K562 (cell line): ENCODE measurements around the gene IKZF4. TPM values are rescaled to one million over a fixed set of nuclear protein-coding genes. Genes with fewer than 3 reads are reported as not detected.

Source experiments
- BCOR ChIP-seq: fragments of 450-650 bp; IDR thresholded peaks from 2 replicates; pipeline ENCODE4 v1.6.1; 2016
- C11orf30 ChIP-seq: fragments of 450-650 bp; IDR thresholded peaks from 2 replicates; pipeline ENCODE4 v1.6.1; 2016; ENCODE audit warnings: low read depth, mild to moderate bottlenecking
- CAMTA2 ChIP-seq: fragments of 250-450 bp; sonication (Bioruptor Pico); conservative IDR thresholded peaks from 2 replicates; pipeline ENCODE4 v1.5.1; 2022
- DIDO1 ChIP-seq: fragments of 450-650 bp; IDR thresholded peaks from 2 replicates; pipeline ENCODE4 v1.6.1; 2016; ENCODE audit warnings: low read depth, missing biosample characterization, missing genetic modification characterization
- FIP1L1 ChIP-seq: fragments of 200-400 bp; formaldehyde crosslinking; IDR thresholded peaks from 2 replicates; pipeline ENCODE4 v1.6.1; 2018; ENCODE audit warnings: mild to moderate bottlenecking, low read depth, low read length; ENCODE audit not compliant: poor library complexity, severe bottlenecking
- FOXM1 ChIP-seq, 2 experiments: fragments of 450-650 bp in 1 of 2; sonication (generic) in 1 of 2; formaldehyde crosslinking in 1 of 2; IDR thresholded peaks; 2 replicates each; pipeline versions ENCODE4 v1.6.1 to v1.9.0; 2017 to 2022; ENCODE audit warnings: low read depth in 2 of 2, mild to moderate bottlenecking in 2 of 2, missing genetic modification reagents in 1 of 2, moderate library complexity in 1 of 2
- KDM4B ChIP-seq, 2 experiments: fragments of 450-650 bp in 1 of 2; sonication (generic) in 1 of 2; IDR thresholded peaks; 2 replicates each; pipeline ENCODE4 v1.6.1; 2016 to 2017; ENCODE audit warnings: borderline replicate concordance in 2 of 2, antibody characterized with exemption in 1 of 2, low read depth in 1 of 2, mild to moderate bottlenecking in 1 of 2
- NONO ChIP-seq, 2 experiments: fragments of 200-400 bp in 1 of 2; fragments of 450-650 bp in 1 of 2; formaldehyde crosslinking in 1 of 2; IDR thresholded peaks; 2 replicates each; pipeline ENCODE4 v1.6.1; 2017; ENCODE audit warnings: low read depth in 2 of 2, mild to moderate bottlenecking in 2 of 2, moderate library complexity in 2 of 2, low read length in 1 of 2
- PHF20 ChIP-seq: fragments of 450-650 bp; IDR thresholded peaks from 2 replicates; pipeline ENCODE4 v1.6.1; 2018; ENCODE audit not compliant: partially characterized antibody
- TARDBP ChIP-seq: fragments of 450-650 bp; IDR thresholded peaks from 2 replicates; pipeline ENCODE4 v1.6.1; 2016
- TCFL5 ChIP-seq: fragments of 250-450 bp; sonication (Bioruptor Pico); conservative IDR thresholded peaks from 2 replicates; pipeline ENCODE4 v1.6.1; 2021; ENCODE audit warnings: mild to moderate bottlenecking, moderate library complexity, matching md5 sums
- ZNF23 ChIP-seq: fragments of 250-450 bp; sonication (Bioruptor Pico); IDR thresholded peaks from 2 replicates; pipeline ENCODE4 v1.4.0; 2020; ENCODE audit warnings: mild to moderate bottlenecking
- polyA plus RNA-seq, 8 experiments: library from polyadenylated mRNA; depleted of rRNA in 4 of 8; stranded (reverse) in 5 of 8; unstranded in 3 of 8; fragments of >200 nt; fragmentation: Nextera tagmentation in 2 of 8; fragmentation: Illumina TruSeq in 1 of 8; extraction: Ambion mirVana in 2 of 8; extraction: Trizol in 1 of 8; gene quantifications; 2 replicates each; pipeline versions ENCODE4 v1.2.1 to v1.2.3, GENCODE V29; 2011 to 2014; ENCODE audit warnings: inconsistent platforms in 1 of 8, missing spikeins in 1 of 8
- total RNA-seq, 7 experiments: library from RNA; depleted of rRNA in 6 of 7; stranded (reverse); fragments of >200 nt in 6 of 7; fragmentation: Illumina TruSeq in 2 of 7; extraction: Trizol in 2 of 7; gene quantifications; 2 replicates each; pipeline versions ENCODE4 v1.2.1 to v1.2.3, GENCODE V29; 2011 to 2021; ENCODE audit warnings: low replicate concordance in 1 of 7
- TF ChIP-seq, protein P1 (sequence below): sonication (generic); formaldehyde crosslinking; IDR thresholded peaks from 2 replicates; pipeline ENCODE4 v1.8.1; 2023; ENCODE audit warnings: mild to moderate bottlenecking, missing genetic modification reagents
- TF ChIP-seq, protein P2 (sequence below): fragments of 450-650 bp; IDR thresholded peaks from 2 replicates; pipeline ENCODE4 v1.6.1; 2016; ENCODE audit warnings: mild to moderate bottlenecking
- TF ChIP-seq, protein P3 (sequence below): fragments of 250-450 bp; sonication (Bioruptor Pico); IDR thresholded peaks from 2 replicates; pipeline ENCODE4 v1.5.0; 2022; ENCODE audit warnings: mild to moderate bottlenecking
- TF ChIP-seq, protein P4 (sequence below): fragments of 450-650 bp; conservative IDR thresholded peaks from 2 replicates; pipeline ENCODE4 v1.6.1; 2016; ENCODE audit warnings: missing genetic modification characterization, low read depth, mild to moderate bottlenecking, missing compliant biosample characterization, moderate library complexity

The IKZF4 gene
- total and polyA plus RNA-seq, 9 of the 15 experiments (the other 6 are each of a cell fraction or from before 2014, with no cell fraction given) = 1.9 to 16.3 (median 3.6) TPM

DNA sequence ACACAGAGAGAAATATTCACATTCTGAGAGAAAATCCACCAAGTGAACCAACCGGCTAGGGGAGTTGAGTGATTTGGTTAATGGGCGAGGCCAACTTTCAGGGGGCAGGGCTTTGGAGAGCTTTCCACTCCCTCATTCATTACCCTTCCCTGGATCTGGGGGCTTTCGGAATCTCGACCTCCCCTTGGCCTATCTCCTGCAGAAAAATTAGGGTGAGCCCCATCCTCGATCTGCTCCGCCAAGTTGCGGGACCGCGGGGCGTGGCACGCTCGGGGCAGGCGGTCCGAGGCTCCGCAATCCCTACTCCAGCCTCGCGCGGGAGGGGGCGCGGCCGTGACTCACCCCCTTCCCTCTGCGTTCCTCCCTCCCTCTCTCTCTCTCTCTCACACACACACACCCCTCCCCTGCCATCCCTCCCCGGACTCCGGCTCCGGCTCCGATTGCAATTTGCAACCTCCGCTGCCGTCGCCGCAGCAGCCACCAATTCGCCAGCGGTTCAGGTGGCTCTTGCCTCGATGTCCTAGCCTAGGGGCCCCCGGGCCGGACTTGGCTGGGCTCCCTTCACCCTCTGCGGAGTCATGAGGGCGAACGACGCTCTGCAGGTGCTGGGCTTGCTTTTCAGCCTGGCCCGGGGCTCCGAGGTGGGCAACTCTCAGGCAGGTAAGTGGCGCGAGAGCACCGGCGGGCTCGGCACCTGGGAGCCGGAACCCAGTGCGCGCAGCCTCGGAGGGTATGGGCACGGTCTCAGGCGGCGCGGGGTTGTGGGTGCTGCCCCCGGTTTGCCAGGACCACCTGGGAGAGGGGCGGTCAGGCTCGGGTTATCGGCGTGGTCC, 59.1 kb downstream of the IKZF4 start, which contains the start of gene ERBB3 (continued):
- TF ChIP-seq, protein P1, sequence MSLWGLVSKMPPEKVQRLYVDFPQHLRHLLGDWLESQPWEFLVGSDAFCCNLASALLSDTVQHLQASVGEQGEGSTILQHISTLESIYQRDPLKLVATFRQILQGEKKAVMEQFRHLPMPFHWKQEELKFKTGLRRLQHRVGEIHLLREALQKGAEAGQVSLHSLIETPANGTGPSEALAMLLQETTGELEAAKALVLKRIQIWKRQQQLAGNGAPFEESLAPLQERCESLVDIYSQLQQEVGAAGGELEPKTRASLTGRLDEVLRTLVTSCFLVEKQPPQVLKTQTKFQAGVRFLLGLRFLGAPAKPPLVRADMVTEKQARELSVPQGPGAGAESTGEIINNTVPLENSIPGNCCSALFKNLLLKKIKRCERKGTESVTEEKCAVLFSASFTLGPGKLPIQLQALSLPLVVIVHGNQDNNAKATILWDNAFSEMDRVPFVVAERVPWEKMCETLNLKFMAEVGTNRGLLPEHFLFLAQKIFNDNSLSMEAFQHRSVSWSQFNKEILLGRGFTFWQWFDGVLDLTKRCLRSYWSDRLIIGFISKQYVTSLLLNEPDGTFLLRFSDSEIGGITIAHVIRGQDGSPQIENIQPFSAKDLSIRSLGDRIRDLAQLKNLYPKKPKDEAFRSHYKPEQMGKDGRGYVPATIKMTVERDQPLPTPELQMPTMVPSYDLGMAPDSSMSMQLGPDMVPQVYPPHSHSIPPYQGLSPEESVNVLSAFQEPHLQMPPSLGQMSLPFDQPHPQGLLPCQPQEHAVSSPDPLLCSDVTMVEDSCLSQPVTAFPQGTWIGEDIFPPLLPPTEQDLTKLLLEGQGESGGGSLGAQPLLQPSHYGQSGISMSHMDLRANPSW (CRISPR knock-in tag) = no peak
- TF ChIP-seq, protein P2, sequence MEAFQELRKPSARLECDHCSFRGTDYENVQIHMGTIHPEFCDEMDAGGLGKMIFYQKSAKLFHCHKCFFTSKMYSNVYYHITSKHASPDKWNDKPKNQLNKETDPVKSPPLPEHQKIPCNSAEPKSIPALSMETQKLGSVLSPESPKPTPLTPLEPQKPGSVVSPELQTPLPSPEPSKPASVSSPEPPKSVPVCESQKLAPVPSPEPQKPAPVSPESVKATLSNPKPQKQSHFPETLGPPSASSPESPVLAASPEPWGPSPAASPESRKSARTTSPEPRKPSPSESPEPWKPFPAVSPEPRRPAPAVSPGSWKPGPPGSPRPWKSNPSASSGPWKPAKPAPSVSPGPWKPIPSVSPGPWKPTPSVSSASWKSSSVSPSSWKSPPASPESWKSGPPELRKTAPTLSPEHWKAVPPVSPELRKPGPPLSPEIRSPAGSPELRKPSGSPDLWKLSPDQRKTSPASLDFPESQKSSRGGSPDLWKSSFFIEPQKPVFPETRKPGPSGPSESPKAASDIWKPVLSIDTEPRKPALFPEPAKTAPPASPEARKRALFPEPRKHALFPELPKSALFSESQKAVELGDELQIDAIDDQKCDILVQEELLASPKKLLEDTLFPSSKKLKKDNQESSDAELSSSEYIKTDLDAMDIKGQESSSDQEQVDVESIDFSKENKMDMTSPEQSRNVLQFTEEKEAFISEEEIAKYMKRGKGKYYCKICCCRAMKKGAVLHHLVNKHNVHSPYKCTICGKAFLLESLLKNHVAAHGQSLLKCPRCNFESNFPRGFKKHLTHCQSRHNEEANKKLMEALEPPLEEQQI = no peak
- TF ChIP-seq, protein P3, sequence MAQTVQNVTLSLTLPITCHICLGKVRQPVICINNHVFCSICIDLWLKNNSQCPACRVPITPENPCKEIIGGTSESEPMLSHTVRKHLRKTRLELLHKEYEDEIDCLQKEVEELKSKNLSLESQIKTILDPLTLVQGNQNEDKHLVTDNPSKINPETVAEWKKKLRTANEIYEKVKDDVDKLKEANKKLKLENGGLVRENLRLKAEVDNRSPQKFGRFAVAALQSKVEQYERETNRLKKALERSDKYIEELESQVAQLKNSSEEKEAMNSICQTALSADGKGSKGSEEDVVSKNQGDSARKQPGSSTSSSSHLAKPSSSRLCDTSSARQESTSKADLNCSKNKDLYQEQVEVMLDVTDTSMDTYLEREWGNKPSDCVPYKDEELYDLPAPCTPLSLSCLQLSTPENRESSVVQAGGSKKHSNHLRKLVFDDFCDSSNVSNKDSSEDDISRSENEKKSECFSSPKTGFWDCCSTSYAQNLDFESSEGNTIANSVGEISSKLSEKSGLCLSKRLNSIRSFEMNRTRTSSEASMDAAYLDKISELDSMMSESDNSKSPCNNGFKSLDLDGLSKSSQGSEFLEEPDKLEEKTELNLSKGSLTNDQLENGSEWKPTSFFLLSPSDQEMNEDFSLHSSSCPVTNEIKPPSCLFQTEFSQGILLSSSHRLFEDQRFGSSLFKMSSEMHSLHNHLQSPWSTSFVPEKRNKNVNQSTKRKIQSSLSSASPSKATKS = no peak
- TF ChIP-seq CAMTA2 (CRISPR knock-in tag) (no peak), C11orf30 (no peak), NONO (IDR thresholded peaks at IDR 0.05; ENCODE audit: low read depth in 2 of 2, low read length in 1 of 2) (no peak), PHF20 (no peak), ZNF23 (CRISPR knock-in tag) (no peak), TCFL5 (CRISPR knock-in tag) (no peak), TARDBP (0 out of 2 replicates have a peak, but pooled peaks have one; percentile 33), DIDO1 (tag) (no peak), KDM4B (IDR thresholded peaks at IDR 0.05; ENCODE audit: borderline replicate concordance in 2 of 2, low read depth in 1 of 2) (no peak), FIP1L1 (peak; percentile 56), FOXM1 (IDR thresholded peaks at IDR 0.05; ENCODE audit: low read depth) (no peak), FOXM1 (CRISPR knock-in tag; IDR thresholded peaks at IDR 0.05; ENCODE audit: low read depth) (no peak), BCOR (peak; percentile 89)
- TF ChIP-seq, protein P4, sequence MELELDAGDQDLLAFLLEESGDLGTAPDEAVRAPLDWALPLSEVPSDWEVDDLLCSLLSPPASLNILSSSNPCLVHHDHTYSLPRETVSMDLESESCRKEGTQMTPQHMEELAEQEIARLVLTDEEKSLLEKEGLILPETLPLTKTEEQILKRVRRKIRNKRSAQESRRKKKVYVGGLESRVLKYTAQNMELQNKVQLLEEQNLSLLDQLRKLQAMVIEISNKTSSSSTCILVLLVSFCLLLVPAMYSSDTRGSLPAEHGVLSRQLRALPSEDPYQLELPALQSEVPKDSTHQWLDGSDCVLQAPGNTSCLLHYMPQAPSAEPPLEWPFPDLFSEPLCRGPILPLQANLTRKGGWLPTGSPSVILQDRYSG = no peak
